Vagina (tissue), 2 donors: Measurements from ENCODE around the gene FAM76B. TPM values are rescaled to one million over a fixed set of nuclear protein-coding genes. Genes with fewer than 3 reads are reported as not detected.
A peak's percentile ranks its signal among the peaks of the same experiment; 100 is the strongest.

Source experiments
- DNase-seq, 2 donors: peaks; one replicate each; pipeline ENCODE4 v3.0.0-alpha.2; 2017; ENCODE audit errors: extremely low spot score in 2 of 2
- H3K27ac ChIP-seq: fragments of 200-600 bp; sonication (generic); one replicate; pipeline ENCODE4 v1.5.1; 2019
- H3K27me3 ChIP-seq: fragments of 200-600 bp; sonication (generic); one replicate; pipeline ENCODE4 v1.5.1; 2019
- H3K36me3 ChIP-seq, 2 donors: fragments of 200-600 bp; sonication (generic); one replicate each; pipeline ENCODE4 v1.5.1; 2017 to 2019
- H3K4me1 ChIP-seq: fragments of 200-600 bp; sonication (generic); one replicate; pipeline ENCODE4 v1.5.1; 2019
- H3K4me3 ChIP-seq, 2 donors: fragments of 200-600 bp; sonication (generic); 1 replicate in 1 of 2; 2 replicates in 1 of 2; pipeline ENCODE4 v1.5.1; 2016 to 2019
- H3K9me3 ChIP-seq: fragments of 200-600 bp; sonication (generic); one replicate; pipeline ENCODE4 v1.5.1; 2019
- CTCF ChIP-seq, 3 experiments: fragments of 450-650 bp in 2 of 3; fragments of 200-600 bp in 1 of 3; sonication (generic) in 1 of 3; IDR thresholded peaks; one replicate each; pipeline ENCODE4 v1.5.1; 2017 to 2019; ENCODE audit warnings: antibody characterized with exemption in 3 of 3, mild to moderate bottlenecking in 2 of 3, moderate library complexity in 2 of 3
- POLR2A ChIP-seq, 2 donors: fragments of 450-650 bp; IDR thresholded peaks; one replicate each; pipeline ENCODE4 v1.6.1; 2017; ENCODE audit warnings: antibody characterized with exemption in 2 of 2, mild to moderate bottlenecking in 2 of 2, moderate library complexity in 2 of 2
- POLR2AphosphoS5 ChIP-seq, 2 donors: sonication (generic); formaldehyde crosslinking; IDR thresholded peaks; one replicate each; pipeline ENCODE4 v1.9.0; 2017; ENCODE audit warnings: antibody characterized with exemption in 2 of 2, mild to moderate bottlenecking in 2 of 2, low read depth in 1 of 2; ENCODE audit not compliant: insufficient read depth in 1 of 2
- intact Hi-C: fragments of 100-400 bp; cut with DNase I; formaldehyde crosslinking; loops from one replicate; pipeline ENCODE4 v1.15.1; 2023
- total RNA-seq: library from RNA; depleted of rRNA; stranded (reverse); fragments of >200 nt; gene quantifications from one replicate; pipeline ENCODE4 v1.2.3, GENCODE V29; 2016

FAM76B gene
- total RNA-seq, 1 donor from 2014 or later: 28.2 TPM

GRCh38 chr11:95767498-95767897 is 22.1 kb downstream of the FAM76B start:
- Histone ChIP-seq H3K27ac (no peak overlapping the region), H3K4me1 (no peaks in the 10 kb centered on the region), H3K27me3 (no peaks in the 10 kb centered on the region), H3K36me3 (peaks cover 0 to 17% of the 10 kb centered on the region in 2 donors), H3K9me3 (no peaks in the 10 kb centered on the region), H3K4me3 (no peak overlapping the region)
- TF ChIP-seq POLR2A (IDR thresholded peaks at IDR 0.05): no peak
- no peak for TF ChIP-seq POLR2AphosphoS5 (IDR thresholded peaks at IDR 0.05; ENCODE audit: insufficient read depth in 1 of 2, low read depth in 1 of 2)
- no peak for TF ChIP-seq CTCF (IDR thresholded peaks at IDR 0.05)
- intact Hi-C loops: loop anchor here (10.0 kb wide), 1 partner anchor 693 kb away; no protein-coding TSS in a partner anchor
- DNase-seq: no peak

GRCh38 chr11:95766701-95767100 is 22.9 kb downstream of the FAM76B start:
- no peaks in the 10 kb centered on the region for H3K9me3 ChIP-seq
- H3K27ac ChIP-seq: no peak overlapping the region
- peaks cover 0 to 9% of the 10 kb centered on the region in 2 donors for H3K36me3 ChIP-seq
- no peak for TF ChIP-seq POLR2A (IDR thresholded peaks at IDR 0.05)
- no peak for TF ChIP-seq POLR2AphosphoS5 (IDR thresholded peaks at IDR 0.05; ENCODE audit: insufficient read depth in 1 of 2, low read depth in 1 of 2)
- TF ChIP-seq CTCF (IDR thresholded peaks at IDR 0.05): no peak
- no peak overlapping the region for H3K4me3 ChIP-seq
- no peaks in the 10 kb centered on the region for H3K27me3 ChIP-seq
- DNase-seq: no peak
- intact Hi-C loops: loop anchor here (10.0 kb wide), 1 partner anchor 692 kb away; no protein-coding TSS in a partner anchor
- no peaks in the 10 kb centered on the region for H3K4me1 ChIP-seq

GRCh38 chr11:95764267-95764898 is 25.2 kb downstream of the FAM76B start:
- no peak for DNase-seq
- intact Hi-C loops: loop anchor here (1.0 to 10.0 kb wide), 2 partner anchors 613 to 690 kb away; no protein-coding TSS in a partner anchor
- no peak overlapping the region for H3K4me3 ChIP-seq
- H3K9me3 ChIP-seq: no peaks in the 10 kb centered on the region
- TF ChIP-seq CTCF (IDR thresholded peaks at IDR 0.05) (peak; percentile 60 to 86 (median 65)), POLR2A (IDR thresholded peaks at IDR 0.05) (no peak)
- no peaks in the 10 kb centered on the region for H3K27me3 ChIP-seq
- no peaks in the 10 kb centered on the region for H3K4me1 ChIP-seq
- H3K27ac ChIP-seq: no peak overlapping the region
- no peaks in the 10 kb centered on the region for H3K36me3 ChIP-seq

GRCh38 chr11:95762534-95762933 is 27.0 kb downstream of the FAM76B start:
- H3K4me3 ChIP-seq: no peak overlapping the region
- no peak for TF ChIP-seq CTCF (IDR thresholded peaks at IDR 0.05)
- no peak for TF ChIP-seq POLR2AphosphoS5 (IDR thresholded peaks at IDR 0.05; ENCODE audit: insufficient read depth in 1 of 2, low read depth in 1 of 2)
- no peak for TF ChIP-seq POLR2A (IDR thresholded peaks at IDR 0.05)
- no peak for DNase-seq
- H3K27ac ChIP-seq: no peak overlapping the region
- H3K4me1 ChIP-seq: no peaks in the 10 kb centered on the region
- no peaks in the 10 kb centered on the region for H3K36me3 ChIP-seq
- H3K9me3 ChIP-seq: no peaks in the 10 kb centered on the region
- H3K27me3 ChIP-seq: no peaks in the 10 kb centered on the region
- intact Hi-C loops: loop anchor here (10.0 kb wide), 1 partner anchor 688 kb away; no protein-coding TSS in a partner anchor

GRCh38 chr11:95760941-95761340 is 28.6 kb downstream of the FAM76B start:
- intact Hi-C loops: loop anchor here (10.0 kb wide), 1 partner anchor 686 kb away; no protein-coding TSS in a partner anchor
- no peak overlapping the region for H3K27ac ChIP-seq
- H3K4me1 ChIP-seq: no peaks in the 10 kb centered on the region
- no peak overlapping the region for H3K4me3 ChIP-seq
- no peaks in the 10 kb centered on the region for H3K27me3 ChIP-seq
- DNase-seq: no peak
- no peaks in the 10 kb centered on the region for H3K36me3 ChIP-seq
- no peaks in the 10 kb centered on the region for H3K9me3 ChIP-seq
- TF ChIP-seq POLR2A (IDR thresholded peaks at IDR 0.05) (no peak), POLR2AphosphoS5 (IDR thresholded peaks at IDR 0.05; ENCODE audit: insufficient read depth in 1 of 2, low read depth in 1 of 2) (no peak), CTCF (IDR thresholded peaks at IDR 0.05) (no peak)
